MM.1S (cell line): Measurements from ENCODE around the gene PLD3.

Experiments
- DNase-seq: peaks from one replicate; pipeline ENCODE4 v3.0.0-alpha.2; 2015
- H2AFZ ChIP-seq: fragments of 300-600 bp; sonication (generic); 2 replicates; pipeline ENCODE4 v1.6.0; 2016; ENCODE audit warnings: antibody characterized with exemption, low read length
- H3F3A ChIP-seq: fragments of 300-600 bp; sonication (generic); 2 replicates; pipeline ENCODE4 v1.6.1; 2016; ENCODE audit warnings: mild to moderate bottlenecking, antibody characterized with exemption, low read length, moderate library complexity, mixed read lengths; ENCODE audit not compliant: insufficient read depth
- H3K27ac ChIP-seq: fragments of 300-600 bp; sonication (generic); 2 replicates; pipeline ENCODE4 v1.5.1; 2016; ENCODE audit warnings: mild to moderate bottlenecking, low read length
- H3K27me3 ChIP-seq: fragments of 300-600 bp; sonication (generic); replicated peaks from 2 replicates; pipeline ENCODE4 v1.6.0; 2016; ENCODE audit warnings: low read length; ENCODE audit not compliant: insufficient read depth
- H3K36me3 ChIP-seq: fragments of 300-600 bp; sonication (generic); replicated peaks from 2 replicates; pipeline ENCODE4 v1.6.1; 2016; ENCODE audit warnings: mild to moderate bottlenecking, low read length, mixed read lengths; ENCODE audit not compliant: insufficient read depth
- H3K4me1 ChIP-seq: fragments of 300-600 bp; sonication (generic); 2 replicates; pipeline ENCODE4 v1.6.1; 2016; ENCODE audit warnings: low read length, mixed read lengths
- H3K4me2 ChIP-seq: fragments of 300-600 bp; sonication (generic); 2 replicates; pipeline ENCODE4 v1.6.0; 2016; ENCODE audit warnings: low read depth, low read length
- H3K4me3 ChIP-seq: fragments of 300-600 bp; sonication (generic); 2 replicates; pipeline ENCODE4 v1.5.1; 2016; ENCODE audit warnings: low read length, mixed read lengths
- H3K79me2 ChIP-seq: fragments of 300-600 bp; sonication (generic); 2 replicates; pipeline ENCODE4 v1.6.1; 2016; ENCODE audit warnings: mixed run types, low read length, mixed read lengths
- H3K9ac ChIP-seq: fragments of 300-600 bp; sonication (generic); 2 replicates; pipeline ENCODE4 v1.6.1; 2016; ENCODE audit warnings: low read length, mixed read lengths
- H3K9me2 ChIP-seq: fragments of 300-600 bp; sonication (generic); replicated peaks from 2 replicates; pipeline ENCODE4 v1.6.1; 2016; ENCODE audit warnings: mild to moderate bottlenecking, low read length, mixed read lengths; ENCODE audit not compliant: insufficient read depth
- H3K9me3 ChIP-seq: fragments of 300-600 bp; sonication (generic); replicated peaks from 2 replicates; pipeline ENCODE4 v1.6.1; 2016; ENCODE audit warnings: mild to moderate bottlenecking, low read length, mixed read lengths; ENCODE audit not compliant: insufficient read depth
- H4K20me1 ChIP-seq: fragments of 300-600 bp; sonication (generic); 2 replicates; pipeline ENCODE4 v1.6.1; 2016; ENCODE audit warnings: mild to moderate bottlenecking, low read length, moderate library complexity, mixed read lengths; ENCODE audit not compliant: insufficient read depth
- CTCF ChIP-seq: fragments of 300-600 bp; sonication (generic); IDR thresholded peaks from 2 replicates; pipeline ENCODE4 v1.5.1; 2016; ENCODE audit warnings: antibody characterized with exemption, low read length, mixed read lengths
- EZH2 ChIP-seq: fragments of 300-600 bp; sonication (generic); optimal IDR thresholded peaks from 2 replicates; pipeline ENCODE3; 2017; ENCODE audit warnings: low read depth, mild to moderate bottlenecking, antibody characterized with exemption, low read length, mixed read lengths
- EZH2phosphoT487 ChIP-seq: fragments of 300-600 bp; sonication (generic); IDR thresholded peaks from 2 replicates; pipeline ENCODE4 v1.6.1; 2018; ENCODE audit warnings: antibody characterized with exemption, low read length

The PLD3 gene

GRCh38 chr19:40362160-40362559 lies 13.7 kb downstream of the PLD3 start:
- no peaks in the 10 kb centered on the region for H4K20me1 ChIP-seq
- TF ChIP-seq EZH2 (no peak), EZH2phosphoT487 (no peak), CTCF (no peak)
- no peaks in the 10 kb centered on the region for H3K79me2 ChIP-seq
- H3K4me3 ChIP-seq = no peak overlapping the region
- no peak overlapping the region for H2AFZ ChIP-seq
- H3K9me3 ChIP-seq = no peaks in the 10 kb centered on the region
- H3K36me3 ChIP-seq = no peaks in the 10 kb centered on the region
- no peaks in the 10 kb centered on the region for H3K27me3 ChIP-seq
- no peaks in the 10 kb centered on the region for H3K9me2 ChIP-seq
- DNase-seq = no peak
- no peak overlapping the region for H3K4me2 ChIP-seq
- H3K27ac ChIP-seq = no peak overlapping the region
- H3K9ac ChIP-seq = no peak overlapping the region
- H3F3A ChIP-seq = no peaks in the 10 kb centered on the region
- H3K4me1 ChIP-seq = no peaks in the 10 kb centered on the region

GRCh38 chr19:40363069-40363468 lies 14.6 kb downstream of the PLD3 start:
- Histone ChIP-seq H3K79me2 (no peaks in the 10 kb centered on the region), H3K36me3 (no peaks in the 10 kb centered on the region), H3K27ac (no peak overlapping the region), H3K27me3 (no peaks in the 10 kb centered on the region), H3K9me3 (no peaks in the 10 kb centered on the region), H3K9me2 (no peaks in the 10 kb centered on the region), H2AFZ (no peak overlapping the region), H3K4me3 (no peak overlapping the region), H3K9ac (no peak overlapping the region), H4K20me1 (no peaks in the 10 kb centered on the region), H3K4me1 (no peaks in the 10 kb centered on the region), H3K4me2 (no peak overlapping the region), H3F3A (no peaks in the 10 kb centered on the region)
- no peak for DNase-seq
- TF ChIP-seq EZH2 = no peak
- no peak for TF ChIP-seq CTCF
- no peak for TF ChIP-seq EZH2phosphoT487

- Histone ChIP-seq H3K9me2 (no peaks in the 10 kb centered on the region), H2AFZ (peak overlapping the region; percentile 71), H3K4me1 (no peaks in the 10 kb centered on the region), H3F3A (no peaks in the 10 kb centered on the region), H3K4me3 (peak overlapping the region; percentile 54; the same call in 1 of the 2 replicates), H3K27me3 (no peaks in the 10 kb centered on the region), H3K36me3 (no peaks in the 10 kb centered on the region), H3K79me2 (no peaks in the 10 kb centered on the region), H3K27ac (no peak overlapping the region), H3K4me2 (peak overlapping the region; percentile 76), H3K9me3 (no peaks in the 10 kb centered on the region), H4K20me1 (no peaks in the 10 kb centered on the region), H3K9ac (peak overlapping the region; percentile 34; the same call in 1 of the 2 replicates)
- no peak for DNase-seq
- TF ChIP-seq EZH2 (no peak), CTCF (no peak), EZH2phosphoT487 (no peak)
Measured at GRCh38 chr19:40365010-40365409, 16.5 kb downstream of the PLD3 start.
